Astrocyte (in vitro differentiated cells and primary cell): ENCODE data around the gene PEA15. TPM values are rescaled to one million over a fixed set of nuclear protein-coding genes. Genes with fewer than 3 reads are reported as not detected.

Experiments
- DNase-seq: peaks from one replicate; pipeline ENCODE4 v3.0.0-alpha.2; 2010; ENCODE audit warnings: low read depth
- FAIRE-seq: peaks from 2 replicates; lab custom pipeline; 2011; peaks lifted over from hg19 to GRCh38; lab: Jason Lieb, UNC
- H2AFZ ChIP-seq: 2 replicates; pipeline ENCODE4 v1.6.0; 2012; ENCODE audit warnings: low read depth, low read length, inconsistent platforms
- H3K27ac ChIP-seq: 2 replicates; pipeline ENCODE4 v1.5.1; 2011; ENCODE audit warnings: low read depth, low read length, inconsistent platforms
- H3K27me3 ChIP-seq: 2 replicates; pipeline ENCODE4 v1.6.0; 2011; ENCODE audit warnings: low read length, inconsistent platforms; ENCODE audit not compliant: insufficient read depth
- H3K36me3 ChIP-seq: 2 replicates; pipeline ENCODE4 v1.5.1; 2011; ENCODE audit warnings: low read length, inconsistent platforms; ENCODE audit not compliant: insufficient read depth
- H3K4me1 ChIP-seq: 2 replicates; pipeline ENCODE4 v1.5.1; 2011; ENCODE audit warnings: low read length, inconsistent platforms; ENCODE audit not compliant: insufficient read depth
- H3K4me2 ChIP-seq: 2 replicates; pipeline ENCODE4 v1.6.0; 2012; ENCODE audit warnings: low read length, inconsistent platforms
- H3K4me3 ChIP-seq: 2 replicates; pipeline ENCODE4 v1.5.1; 2011; ENCODE audit warnings: low read depth, mild to moderate bottlenecking, low read length, inconsistent platforms; ENCODE audit not compliant: insufficient read depth
- H3K79me2 ChIP-seq: 2 replicates; pipeline ENCODE4 v1.6.0; 2012; ENCODE audit warnings: mild to moderate bottlenecking, low read length, inconsistent platforms; ENCODE audit not compliant: insufficient read depth
- H3K9ac ChIP-seq: 2 replicates; pipeline ENCODE4 v1.6.0; 2012; ENCODE audit warnings: mild to moderate bottlenecking, low read length, inconsistent platforms
- H3K9me3 ChIP-seq: 2 replicates; pipeline ENCODE4 v1.5.1; 2012; ENCODE audit warnings: low read depth, mild to moderate bottlenecking, low read length, inconsistent platforms; ENCODE audit not compliant: insufficient read depth
- H4K20me1 ChIP-seq: 2 replicates; pipeline ENCODE4 v1.6.0; 2012; ENCODE audit warnings: low read length, inconsistent platforms; ENCODE audit not compliant: insufficient read depth
- H3K27ac Mint-ChIP-seq: one replicate; pipeline ENCODE4 v1.8.0; 2021; ENCODE audit warnings: mild to moderate bottlenecking, mixed read lengths; ENCODE audit not compliant: unreplicated experiment
- H3K27me3 Mint-ChIP-seq: one replicate; pipeline ENCODE4 v1.8.0; 2021; ENCODE audit warnings: low read depth, mixed read lengths; ENCODE audit not compliant: unreplicated experiment
- H3K36me3 Mint-ChIP-seq: one replicate; pipeline ENCODE4 v1.8.0; 2021; ENCODE audit warnings: low read depth, mixed read lengths; ENCODE audit not compliant: unreplicated experiment
- H3K4me1 Mint-ChIP-seq: one replicate; pipeline ENCODE4 v1.8.0; 2021; ENCODE audit warnings: low read depth, mixed read lengths; ENCODE audit not compliant: unreplicated experiment
- H3K4me3 Mint-ChIP-seq: one replicate; pipeline ENCODE4 v1.8.0; 2021; ENCODE audit warnings: mild to moderate bottlenecking, moderate library complexity, mixed read lengths; ENCODE audit not compliant: unreplicated experiment
- H3K9me3 Mint-ChIP-seq: one replicate; pipeline ENCODE4 v1.8.0; 2021; ENCODE audit warnings: mild to moderate bottlenecking, mixed read lengths; ENCODE audit not compliant: unreplicated experiment
- CTCF ChIP-seq: IDR thresholded peaks from 2 replicates; pipeline ENCODE4 v1.5.1; 2011; ENCODE audit warnings: low read depth, mild to moderate bottlenecking, inconsistent platforms, low read length, moderate library complexity; ENCODE audit not compliant: insufficient read depth
- EZH2 ChIP-seq: IDR thresholded peaks from 2 replicates; pipeline ENCODE4 v1.6.1; 2012; ENCODE audit warnings: mild to moderate bottlenecking, low read length, inconsistent platforms; ENCODE audit not compliant: insufficient read depth
- total RNA-seq: library from RNA; stranded (reverse); gene quantifications from 2 replicates; pipeline ENCODE4 v1.2.1, GENCODE V29; 2021

PEA15 gene
- total RNA-seq, 1 donor from 2014 or later: 470 TPM

DNA sequence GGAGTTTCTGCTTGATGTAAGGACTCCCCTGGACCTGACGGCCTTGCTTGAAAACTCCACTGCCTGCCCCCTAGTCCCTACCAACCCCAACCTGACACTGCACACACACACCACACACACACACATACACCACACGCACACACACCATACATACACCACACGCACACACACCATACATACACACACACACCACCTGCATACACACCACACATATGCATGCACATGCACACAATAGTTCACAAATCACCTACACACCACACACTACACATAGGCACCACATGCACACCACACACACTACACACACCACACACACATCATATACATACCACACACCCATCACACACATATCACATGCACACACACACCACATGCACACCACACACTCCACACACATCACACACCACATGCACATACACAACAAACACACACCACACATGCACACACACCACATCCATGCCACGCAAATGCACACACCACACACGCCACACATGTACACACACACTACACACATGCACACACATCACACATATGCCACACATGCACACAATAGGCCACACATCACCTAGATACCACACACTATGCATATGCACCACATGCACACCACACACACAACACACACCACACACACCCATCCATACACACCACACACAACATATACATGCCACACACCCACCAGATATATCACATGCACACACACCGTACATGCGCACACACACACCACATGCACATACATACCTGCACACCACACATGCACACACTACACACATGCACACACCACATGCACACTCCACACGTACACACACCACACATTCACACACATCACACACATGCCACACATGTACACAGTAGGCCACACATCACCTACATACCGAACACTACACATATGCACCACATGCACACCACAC lies 11.1 kb upstream of the PEA15 start:
- DNase-seq (no peak), FAIRE-seq (peak; percentile 56)
- Mint-ChIP-seq H3K4me3 (no peak overlapping the region), H3K9me3 (peaks cover 5% of the 10 kb centered on the region), H3K27ac (no peak overlapping the region), H3K27me3 (peaks cover 2% of the 10 kb centered on the region), H3K4me1 (peaks cover 5% of the 10 kb centered on the region), H3K36me3 (no peaks in the 10 kb centered on the region)
- no peaks in the 10 kb centered on the region for H3K79me2 ChIP-seq
- H3K4me3 ChIP-seq: no peak overlapping the region
- H3K27me3 ChIP-seq: no peaks in the 10 kb centered on the region
- no peak overlapping the region for H3K27ac ChIP-seq
- H3K9ac ChIP-seq: peak overlapping the region; percentile 32
- no peaks in the 10 kb centered on the region for H4K20me1 ChIP-seq
- H3K36me3 ChIP-seq: no peaks in the 10 kb centered on the region
- H3K9me3 ChIP-seq: no peaks in the 10 kb centered on the region
- TF ChIP-seq EZH2 (no peak), CTCF (no peak)
- H2AFZ ChIP-seq: no peak overlapping the region
- H3K4me2 ChIP-seq: no peak overlapping the region
- H3K4me1 ChIP-seq: peaks cover 20% of the 10 kb centered on the region

DNA sequence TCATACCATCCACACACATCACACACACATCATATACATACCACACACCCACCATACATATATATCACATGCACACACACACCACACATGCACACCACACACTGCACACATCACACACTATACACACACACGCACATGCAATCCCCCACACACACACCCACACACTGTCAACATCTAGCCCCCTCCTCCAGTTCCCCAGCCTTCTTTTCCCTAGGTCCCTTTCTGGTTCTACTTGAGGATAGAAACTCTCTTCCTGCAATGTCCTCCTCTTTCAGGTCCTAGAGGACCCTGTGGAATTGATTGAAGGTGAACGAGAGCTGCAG lies 10.5 kb upstream of the PEA15 start:
- no peak overlapping the region for H3K9ac ChIP-seq
- H3K27ac ChIP-seq: no peak overlapping the region
- H3K4me1 ChIP-seq: peaks cover 17% of the 10 kb centered on the region
- H3K4me1 Mint-ChIP-seq: peaks cover 5% of the 10 kb centered on the region
- H4K20me1 ChIP-seq: no peaks in the 10 kb centered on the region
- TF ChIP-seq CTCF (no peak), EZH2 (no peak)
- H3K4me3 Mint-ChIP-seq: no peak overlapping the region
- no peak overlapping the region for H2AFZ ChIP-seq
- DNase-seq (no peak), FAIRE-seq (no peak)
- H3K36me3 ChIP-seq: no peaks in the 10 kb centered on the region
- H3K4me3 ChIP-seq: no peak overlapping the region
- H3K27me3 ChIP-seq: no peaks in the 10 kb centered on the region
- no peak overlapping the region for H3K27ac Mint-ChIP-seq
- H3K36me3 Mint-ChIP-seq: no peaks in the 10 kb centered on the region
- H3K4me2 ChIP-seq: no peak overlapping the region
- H3K9me3 ChIP-seq: no peaks in the 10 kb centered on the region
- no peaks in the 10 kb centered on the region for H3K79me2 ChIP-seq
- peaks cover 2% of the 10 kb centered on the region for H3K27me3 Mint-ChIP-seq
- H3K9me3 Mint-ChIP-seq: peaks cover 5% of the 10 kb centered on the region

DNA sequence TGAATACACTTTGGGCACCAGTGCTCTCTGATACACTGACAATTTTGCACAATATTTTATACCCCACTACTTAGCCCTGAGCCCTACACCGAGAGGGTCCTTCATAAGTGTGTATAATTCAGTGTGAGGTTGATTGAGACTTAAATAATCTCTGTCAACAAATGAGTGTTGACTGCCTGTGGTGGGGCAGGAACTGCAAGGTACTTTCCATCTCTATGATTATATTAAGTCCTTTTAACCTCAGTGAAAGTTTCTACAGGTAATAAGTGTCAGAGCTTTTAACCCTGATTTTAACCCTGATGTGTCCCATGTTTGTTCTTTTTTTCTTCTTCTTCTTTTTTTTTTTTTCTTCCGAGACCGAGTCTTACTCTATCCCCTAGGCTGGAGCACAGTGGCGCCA lies 9.0 kb upstream of the PEA15 start:
- Mint-ChIP-seq H3K4me1 (no peaks in the 10 kb centered on the region), H3K9me3 (peaks cover 5% of the 10 kb centered on the region), H3K36me3 (no peaks in the 10 kb centered on the region), H3K27ac (no peak overlapping the region), H3K27me3 (peaks cover 4% of the 10 kb centered on the region), H3K4me3 (no peak overlapping the region)
- no peaks in the 10 kb centered on the region for H3K36me3 ChIP-seq
- no peak overlapping the region for H3K4me2 ChIP-seq
- H3K27me3 ChIP-seq: no peaks in the 10 kb centered on the region
- no peak overlapping the region for H2AFZ ChIP-seq
- H3K9me3 ChIP-seq: no peaks in the 10 kb centered on the region
- FAIRE-seq: no peak
- H3K79me2 ChIP-seq: no peaks in the 10 kb centered on the region
- no peak for DNase-seq
- peaks cover 15% of the 10 kb centered on the region for H3K4me1 ChIP-seq
- H3K9ac ChIP-seq: no peak overlapping the region
- H3K4me3 ChIP-seq: no peak overlapping the region
- H3K27ac ChIP-seq: no peak overlapping the region
- TF ChIP-seq EZH2 (no peak), CTCF (no peak)
- no peaks in the 10 kb centered on the region for H4K20me1 ChIP-seq
